HG03108 (cell line): ENCODE data around the gene EXD3.

Experiments
- ATAC-seq: cut with Tn5 transposase; IDR thresholded peaks from one replicate; pipeline ENCODE4 v1.9.1; 2021; ENCODE audit warnings: moderate library complexity; ENCODE audit not compliant: unreplicated experiment

Gene EXD3

DNA sequence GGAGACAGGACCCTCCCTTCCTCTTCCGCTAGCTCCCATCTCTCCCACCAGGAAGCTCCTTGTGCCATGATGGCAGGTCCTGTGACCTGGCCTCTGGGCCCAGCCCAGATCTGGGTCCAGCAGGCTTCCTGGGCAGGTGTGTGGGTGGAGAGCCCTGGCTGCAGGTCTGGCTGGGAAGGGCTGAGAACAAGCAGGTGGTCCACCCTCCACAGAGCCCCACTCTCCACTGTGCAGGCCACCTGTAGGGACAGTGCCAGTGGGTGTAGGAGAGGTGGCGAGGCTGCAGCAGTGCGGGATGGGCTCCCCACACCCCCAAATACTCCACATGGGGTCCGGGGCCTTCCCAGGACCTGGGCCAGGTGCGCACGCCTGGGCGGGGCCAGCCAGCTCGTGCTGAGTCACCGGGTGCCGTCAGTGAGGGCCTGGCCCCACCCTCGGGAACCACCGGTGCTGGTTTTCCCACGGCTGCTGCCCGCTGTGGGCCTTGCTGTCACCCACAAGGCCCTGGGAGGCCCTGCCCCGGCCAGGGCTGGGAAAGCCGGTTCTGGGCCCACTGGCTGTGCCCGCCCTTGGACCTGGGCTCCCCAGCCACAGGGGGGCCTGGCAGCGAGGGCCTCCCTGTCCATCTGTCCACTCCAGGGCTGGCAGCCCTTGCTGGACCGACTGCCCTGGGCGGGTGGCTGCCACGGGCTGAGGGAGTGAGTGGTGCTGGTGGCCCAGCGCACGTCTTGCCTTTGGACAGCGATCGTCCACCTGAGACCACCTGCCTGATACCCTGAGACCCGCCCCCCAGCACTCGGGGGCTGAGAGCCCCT lies 111.6 kb downstream of the EXD3 start:
- ATAC-seq: no peak

DNA sequence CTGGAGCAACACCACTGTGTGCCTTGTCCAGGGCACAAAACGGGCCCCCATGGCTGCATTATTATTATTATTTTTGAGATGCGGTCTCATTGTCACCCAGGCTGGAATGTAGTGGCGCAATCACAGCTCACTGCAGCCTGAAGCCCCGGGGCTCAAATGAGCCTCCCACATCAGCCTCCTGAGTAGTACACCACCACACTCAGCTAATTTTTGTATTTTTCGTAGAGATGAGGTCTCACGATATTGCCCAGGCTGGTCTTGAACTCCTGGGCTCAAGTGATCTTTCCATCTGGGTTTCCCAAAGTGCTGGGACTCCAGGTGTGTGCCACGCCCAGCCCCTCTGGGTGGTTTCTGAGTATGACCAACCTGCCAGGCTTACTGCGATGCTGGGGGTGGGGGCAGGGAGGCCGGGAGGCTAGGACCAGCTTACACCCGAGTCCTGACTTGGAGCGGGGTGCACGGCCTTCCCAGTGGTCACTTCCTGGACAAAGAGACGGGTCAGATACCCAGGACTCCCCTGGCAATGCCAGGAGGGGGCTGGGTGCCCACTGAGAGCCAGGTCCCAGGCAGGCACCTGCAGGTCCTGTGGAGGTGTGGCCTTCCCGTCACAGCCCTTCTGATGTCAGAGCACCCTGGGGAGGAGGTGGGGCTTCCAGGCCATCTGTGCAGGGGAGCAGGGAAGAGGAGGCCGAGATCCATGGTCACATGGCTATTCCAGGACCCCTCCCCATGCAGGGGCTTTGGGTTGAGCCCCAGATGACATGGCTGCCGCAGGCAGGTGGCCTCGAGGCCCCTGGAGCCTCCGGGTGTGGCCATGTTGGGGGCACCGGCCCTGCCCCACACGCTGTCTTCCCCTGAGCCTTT lies 112.5 kb downstream of the EXD3 start:
- ATAC-seq: no peak

- no peak for ATAC-seq
Observed at GRCh38 chr9:137309368-137310188, 113.4 kb downstream of the EXD3 start.

- ATAC-seq: no peak
Observed at GRCh38 chr9:137308057-137308619, 114.8 kb downstream of the EXD3 start.

DNA sequence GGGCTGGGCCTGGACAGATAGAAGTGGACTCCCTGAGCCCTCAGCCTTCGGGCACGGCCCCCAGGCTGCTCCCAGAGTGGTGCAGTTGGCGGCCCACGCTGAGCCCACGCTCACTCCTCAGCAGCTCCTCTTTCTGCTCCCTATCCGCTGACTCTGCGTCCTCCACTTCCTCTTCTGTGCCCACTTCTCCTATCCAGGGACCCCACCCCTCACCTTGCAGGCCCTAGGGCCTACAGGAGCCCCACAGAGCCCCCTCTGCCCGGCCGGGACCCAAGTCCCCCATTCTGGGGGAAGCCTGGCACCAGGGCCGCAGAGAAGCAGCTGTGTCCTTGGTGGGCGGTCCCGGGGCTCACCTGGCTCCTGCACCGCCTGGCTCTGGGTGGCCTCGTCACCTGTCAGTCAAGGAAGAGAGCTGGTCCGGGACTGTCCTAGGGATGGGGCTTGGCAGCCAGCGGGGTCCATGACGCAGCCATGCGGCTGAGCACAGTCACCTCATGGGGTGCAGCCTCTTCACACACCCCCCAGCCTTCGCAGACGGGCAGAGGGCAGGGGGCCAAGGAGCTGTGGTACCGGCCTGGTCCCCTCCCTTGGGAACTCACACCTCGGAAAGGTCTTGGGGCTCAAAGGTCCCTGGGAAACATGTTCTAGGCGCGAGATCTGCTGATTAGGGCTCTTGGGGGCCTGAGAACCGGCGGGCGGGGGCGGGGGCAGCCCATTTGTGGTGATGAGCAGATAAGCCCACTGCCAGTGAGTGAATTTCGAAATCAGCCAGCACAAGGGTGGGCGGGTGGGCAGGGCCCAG lies 115.5 kb downstream of the EXD3 start:
- ATAC-seq: no peak

DNA sequence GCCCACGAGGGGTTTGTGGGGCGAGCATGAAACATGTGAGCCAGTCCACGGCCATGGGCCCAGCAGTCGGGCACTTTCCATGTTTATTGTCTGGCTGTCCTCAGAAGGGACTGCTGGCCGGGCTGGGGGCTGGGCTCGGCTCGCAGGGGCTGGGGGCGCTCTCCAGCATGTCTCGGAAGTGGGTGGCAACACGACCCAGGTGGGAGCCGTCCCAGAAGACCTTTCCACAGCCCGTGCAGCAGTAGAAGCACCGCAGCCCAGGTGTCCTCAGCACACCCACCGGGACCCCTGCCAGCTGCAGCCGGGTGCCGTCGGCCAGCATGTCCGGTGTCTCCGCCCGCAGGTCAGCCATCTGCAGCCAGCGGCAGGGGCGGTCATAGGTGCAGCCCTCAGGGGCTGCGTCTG lies 116.1 kb downstream of the EXD3 start:
- no peak for ATAC-seq

DNA sequence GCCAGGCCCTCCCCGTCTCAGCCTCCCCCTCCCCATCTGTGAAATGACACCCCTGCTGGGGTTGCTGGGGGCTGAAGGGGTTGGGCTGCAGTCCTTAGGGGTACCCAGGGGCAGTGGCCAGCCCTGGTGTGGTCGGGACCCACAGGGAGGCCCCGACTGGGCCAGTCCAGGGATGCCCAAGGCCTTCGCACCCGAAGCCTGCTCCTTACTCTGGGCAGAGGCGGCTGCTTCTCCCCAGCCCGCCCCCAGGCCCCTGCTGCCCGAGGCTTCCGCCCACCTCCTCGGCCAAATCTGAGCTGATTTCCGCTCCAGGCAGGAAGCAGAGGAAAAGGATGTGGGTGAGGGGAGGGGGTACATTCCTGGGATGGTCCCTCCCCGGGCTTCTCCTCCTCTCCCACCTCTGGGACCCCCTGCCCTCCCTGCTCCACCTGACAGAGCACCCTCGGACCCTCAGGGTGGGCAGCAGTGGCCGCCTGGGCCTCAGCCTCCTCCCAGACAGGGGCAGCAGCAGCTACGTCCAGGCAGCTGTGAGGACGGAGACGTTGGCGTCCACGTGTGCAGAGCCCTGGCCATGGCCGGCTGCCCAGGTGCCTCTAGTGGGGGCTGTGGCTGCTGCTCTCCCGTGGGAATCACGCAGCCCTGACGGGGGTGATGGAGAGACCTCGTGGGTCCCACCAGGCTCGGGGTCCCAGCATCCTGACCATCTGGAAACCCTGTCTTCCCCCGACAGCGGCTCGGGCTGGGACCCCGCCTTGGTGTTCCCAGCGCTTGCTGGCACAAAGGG lies 116.7 kb downstream of the EXD3 start:
- no peak for ATAC-seq

GRCh38 chr9:137305798-137306065 lies 117.2 kb downstream of the EXD3 start:
- ATAC-seq: no peak

- ATAC-seq: no peak
Observed at GRCh38 chr9:137305060-137305797, 117.7 kb downstream of the EXD3 start.

GRCh38 chr9:137304383-137305059 lies 118.4 kb downstream of the EXD3 start:
- ATAC-seq: no peak

GRCh38 chr9:137303893-137304382 lies 119.0 kb downstream of the EXD3 start:
- no peak for ATAC-seq

DNA sequence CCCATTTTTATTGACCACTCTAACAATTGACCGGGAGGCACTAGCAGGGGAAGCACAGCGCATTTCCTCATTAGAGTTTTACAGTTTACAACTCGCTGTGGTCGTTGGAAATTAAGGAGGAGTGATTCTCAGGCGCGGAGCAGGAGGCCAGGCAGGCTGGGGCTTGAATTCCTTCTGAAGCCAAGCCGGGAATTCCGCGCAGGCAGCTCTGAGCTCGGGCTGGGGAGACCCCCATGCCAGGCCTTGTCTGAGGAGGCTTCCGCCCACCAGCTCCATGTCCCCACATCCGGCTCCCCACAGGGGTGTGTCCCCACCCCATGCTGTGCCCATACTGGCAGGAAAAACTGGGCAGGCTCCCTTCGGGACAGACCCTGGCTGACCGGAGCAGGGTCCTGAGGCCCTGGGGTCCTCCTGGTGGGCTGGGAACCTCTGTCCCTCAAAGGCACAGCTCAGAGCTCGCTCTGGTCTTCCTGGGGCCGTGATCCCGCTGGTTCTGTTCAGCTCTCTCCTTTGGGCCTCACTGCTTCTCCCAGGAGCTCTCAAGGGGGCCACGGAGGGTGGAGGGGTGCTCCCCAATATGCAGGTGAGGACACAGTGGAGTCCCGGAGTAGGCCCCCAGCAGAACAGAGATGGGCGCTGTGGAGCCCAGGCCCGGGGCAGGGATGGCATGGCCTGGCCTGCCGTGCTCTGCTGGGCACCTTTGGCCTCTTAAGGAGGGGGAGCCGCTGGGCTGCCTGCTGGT lies 119.6 kb downstream of the EXD3 start:
- ATAC-seq: no peak

GRCh38 chr9:137302449-137303150 lies 120.4 kb downstream of the EXD3 start:
- ATAC-seq: peak; percentile 41

GRCh38 chr9:137302118-137302448 lies 120.9 kb downstream of the EXD3 start, which contains the start of gene NRARP:
Gene NRARP, minus strand, starts transcription at chr9:137302271. Its CDS starts 343 bp downstream, at chr9:137301928.
- peak; percentile 65 for ATAC-seq

DNA sequence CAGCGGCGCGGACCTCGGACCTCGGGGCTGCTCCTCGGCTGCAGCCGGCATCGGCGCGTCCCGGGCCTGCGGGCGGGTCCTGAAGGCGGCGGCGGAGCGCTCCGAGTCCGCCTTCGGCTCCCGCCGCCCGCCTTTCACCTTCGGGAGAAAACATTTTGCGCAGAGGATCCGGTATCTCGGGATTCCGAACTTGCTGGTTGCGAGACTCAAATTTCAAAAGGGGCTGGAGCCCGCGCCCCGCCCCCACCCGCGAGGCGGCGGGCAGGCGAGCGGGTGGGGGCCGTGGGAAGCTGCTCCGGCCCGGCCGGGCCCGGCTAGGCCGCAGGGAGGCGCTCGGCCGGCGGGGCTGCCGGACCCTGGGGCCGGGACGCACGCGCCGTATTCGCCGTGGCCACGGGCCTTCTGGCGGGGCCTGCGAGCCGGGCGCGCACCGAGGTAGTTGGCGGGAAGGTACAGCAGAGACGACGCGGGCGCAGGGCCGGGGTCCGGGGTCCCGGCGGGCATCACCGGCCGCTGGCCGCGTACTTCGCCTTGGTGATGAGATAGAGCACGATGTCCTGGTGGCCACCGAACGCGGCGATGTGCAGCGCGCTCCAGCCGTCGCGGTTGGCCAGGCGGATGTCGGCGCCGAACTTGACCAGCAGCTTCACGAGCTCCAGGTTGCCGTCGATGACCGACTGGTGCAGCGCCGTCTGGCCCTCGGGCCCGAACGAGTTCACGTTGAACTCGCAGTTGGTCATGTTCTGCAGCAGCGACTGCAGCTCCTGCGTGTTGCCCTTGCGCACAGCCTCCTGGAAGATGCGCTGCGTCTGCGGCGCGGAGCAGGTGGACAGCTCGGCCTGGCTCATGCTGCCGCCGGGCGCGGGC lies 121.6 kb downstream of the EXD3 start:
- no peak for ATAC-seq

- ATAC-seq: no peak
Observed at GRCh38 chr9:137300567-137301080, 122.3 kb downstream of the EXD3 start.
